Vagina (tissue), 2 donors: Measurements from ENCODE around the gene UBAP1L. TPM values are rescaled to one million over a fixed set of nuclear protein-coding genes. Genes with fewer than 3 reads are reported as not detected.

Experiments
- DNase-seq, 2 donors: peaks; one replicate each; pipeline ENCODE4 v3.0.0-alpha.2; 2017; ENCODE audit errors: extremely low spot score in 2 of 2
- H3K27ac ChIP-seq: fragments of 200-600 bp; sonication (generic); one replicate; pipeline ENCODE4 v1.5.1; 2019
- H3K27me3 ChIP-seq: fragments of 200-600 bp; sonication (generic); one replicate; pipeline ENCODE4 v1.5.1; 2019
- H3K36me3 ChIP-seq, 2 donors: fragments of 200-600 bp; sonication (generic); one replicate each; pipeline ENCODE4 v1.5.1; 2017 to 2019
- H3K4me1 ChIP-seq: fragments of 200-600 bp; sonication (generic); one replicate; pipeline ENCODE4 v1.5.1; 2019
- H3K4me3 ChIP-seq, 2 donors: fragments of 200-600 bp; sonication (generic); 1 replicate in 1 of 2; 2 replicates in 1 of 2; pipeline ENCODE4 v1.5.1; 2016 to 2019
- H3K9me3 ChIP-seq: fragments of 200-600 bp; sonication (generic); one replicate; pipeline ENCODE4 v1.5.1; 2019
- CTCF ChIP-seq, 3 experiments: fragments of 450-650 bp in 2 of 3; fragments of 200-600 bp in 1 of 3; sonication (generic) in 1 of 3; IDR thresholded peaks; one replicate each; pipeline ENCODE4 v1.5.1; 2017 to 2019; ENCODE audit warnings: antibody characterized with exemption in 3 of 3, mild to moderate bottlenecking in 2 of 3, moderate library complexity in 2 of 3
- POLR2A ChIP-seq, 2 donors: fragments of 450-650 bp; IDR thresholded peaks; one replicate each; pipeline ENCODE4 v1.6.1; 2017; ENCODE audit warnings: antibody characterized with exemption in 2 of 2, mild to moderate bottlenecking in 2 of 2, moderate library complexity in 2 of 2
- POLR2AphosphoS5 ChIP-seq, 2 donors: sonication (generic); formaldehyde crosslinking; IDR thresholded peaks; one replicate each; pipeline ENCODE4 v1.9.0; 2017; ENCODE audit warnings: antibody characterized with exemption in 2 of 2, mild to moderate bottlenecking in 2 of 2, low read depth in 1 of 2; ENCODE audit not compliant: insufficient read depth in 1 of 2
- intact Hi-C: fragments of 100-400 bp; cut with DNase I; formaldehyde crosslinking; loops from one replicate; pipeline ENCODE4 v1.15.1; 2023
- total RNA-seq: library from RNA; depleted of rRNA; stranded (reverse); fragments of >200 nt; gene quantifications from one replicate; pipeline ENCODE4 v1.2.3, GENCODE V29; 2016

Gene UBAP1L
- total RNA-seq, 1 donor from 2014 or later: 5.4 TPM

- Histone ChIP-seq H3K9me3 (no peaks in the 10 kb centered on the region), H3K36me3 (peaks cover 0 to 13% of the 10 kb centered on the region in 2 donors), H3K27me3 (no peaks in the 10 kb centered on the region), H3K4me3 (no peak overlapping the region), H3K4me1 (peaks cover 59% of the 10 kb centered on the region), H3K27ac (peak overlapping the region; percentile 63)
- intact Hi-C loops: no loop called here
- DNase-seq: no peak
- no peak for TF ChIP-seq CTCF (IDR thresholded peaks at IDR 0.05)
- TF ChIP-seq POLR2A (IDR thresholded peaks at IDR 0.05): no peak
- no peak for TF ChIP-seq POLR2AphosphoS5 (IDR thresholded peaks at IDR 0.05; ENCODE audit: insufficient read depth in 1 of 2, low read depth in 1 of 2)
Measured at GRCh38 chr15:65058394-65059368, 56.3 kb downstream of the UBAP1L start.

- H3K4me3 ChIP-seq: no peak overlapping the region
- DNase-seq: peak in 1 of 2 donors; percentile 84
- no peaks in the 10 kb centered on the region for H3K27me3 ChIP-seq
- intact Hi-C loops: no loop called here
- TF ChIP-seq POLR2A (IDR thresholded peaks at IDR 0.05) (no peak), POLR2AphosphoS5 (IDR thresholded peaks at IDR 0.05; ENCODE audit: insufficient read depth in 1 of 2, low read depth in 1 of 2) (no peak), CTCF (IDR thresholded peaks at IDR 0.05) (no peak)
- H3K4me1 ChIP-seq: peaks cover 48% of the 10 kb centered on the region
- peak overlapping the region; percentile 5 for H3K27ac ChIP-seq
- peaks cover 0 to 13% of the 10 kb centered on the region in 2 donors for H3K36me3 ChIP-seq
- no peaks in the 10 kb centered on the region for H3K9me3 ChIP-seq
Measured at GRCh38 chr15:65057549-65057940, 57.5 kb downstream of the UBAP1L start.

- no peak for DNase-seq
- no peak overlapping the region for H3K27ac ChIP-seq
- H3K9me3 ChIP-seq: no peaks in the 10 kb centered on the region
- peaks cover 43% of the 10 kb centered on the region for H3K4me1 ChIP-seq
- TF ChIP-seq POLR2A (IDR thresholded peaks at IDR 0.05) (no peak), CTCF (IDR thresholded peaks at IDR 0.05) (no peak), POLR2AphosphoS5 (IDR thresholded peaks at IDR 0.05; ENCODE audit: insufficient read depth in 1 of 2, low read depth in 1 of 2) (no peak)
- intact Hi-C loops: no loop called here
- peaks cover 0 to 13% of the 10 kb centered on the region in 2 donors for H3K36me3 ChIP-seq
- H3K27me3 ChIP-seq: no peaks in the 10 kb centered on the region
- H3K4me3 ChIP-seq: no peak overlapping the region
Measured at GRCh38 chr15:65056868-65057548, 58.0 kb downstream of the UBAP1L start.

- TF ChIP-seq POLR2A (IDR thresholded peaks at IDR 0.05): no peak
- TF ChIP-seq POLR2AphosphoS5 (IDR thresholded peaks at IDR 0.05; ENCODE audit: insufficient read depth in 1 of 2, low read depth in 1 of 2): no peak
- no peak for TF ChIP-seq CTCF (IDR thresholded peaks at IDR 0.05)
- no peak overlapping the region for H3K4me3 ChIP-seq
- no peaks in the 10 kb centered on the region for H3K27me3 ChIP-seq
- H3K27ac ChIP-seq: peak overlapping the region; percentile 55
- H3K4me1 ChIP-seq: peaks cover 34% of the 10 kb centered on the region
- H3K9me3 ChIP-seq: no peaks in the 10 kb centered on the region
- H3K36me3 ChIP-seq: peaks cover 0 to 13% of the 10 kb centered on the region in 2 donors
- intact Hi-C loops: no loop called here
- DNase-seq: no peak
Measured at GRCh38 chr15:65056106-65056505, 58.9 kb downstream of the UBAP1L start.
